C4-2B (cell line): ENCODE data around the gene STC2.
A peak's percentile ranks its signal among the peaks of the same experiment; 100 is the strongest.

Experiments used
- CTCF ChIP-seq: fragments of 450-650 bp; conservative IDR thresholded peaks from 2 replicates; pipeline ENCODE4 v1.5.1; 2017; ENCODE audit warnings: mild to moderate bottlenecking
- ZFX ChIP-seq: fragments of 450-650 bp; IDR thresholded peaks from 2 replicates; pipeline ENCODE4 v1.6.1; 2017

GRCh38 chr5:173331956-173332479 is 3.8 kb upstream of the STC2 start:
- TF ChIP-seq CTCF: peak; percentile 96
- no peak for TF ChIP-seq ZFX
